Activated naive CD8-positive, alpha-beta T cell treated with anti-CD3 and anti-CD28 coated beads, Interleukin-2, amount 50 U/mL, for 24 hours (primary cell): ENCODE measurements around the gene SLC39A11.
A peak's percentile ranks its signal among the peaks of the same experiment; 100 is the strongest.
"Not testable (repeated sequence)": the region's sequence is repeated elsewhere in the genome, so short reads cannot be mapped to it uniquely, and the experiment has no call there.

Experiments used
- ATAC-seq: fragments of 150-1000 bp; cut with Tn5 transposase; one replicate; pipeline ENCODE4 v1.10.0; 2021
- DNase-seq: peaks from one replicate; pipeline ENCODE4 v3.0.0; 2021
- H3K27ac Mint-ChIP-seq: one replicate; pipeline ENCODE4 v1.8.0; 2021; ENCODE audit warnings: mild to moderate bottlenecking, mixed read lengths
- H3K27me3 Mint-ChIP-seq: one replicate; pipeline ENCODE4 v1.8.0; 2021; ENCODE audit warnings: mixed read lengths
- H3K36me3 Mint-ChIP-seq: one replicate; pipeline ENCODE4 v1.8.0; 2021; ENCODE audit warnings: low read depth, mixed read lengths
- H3K4me1 Mint-ChIP-seq: one replicate; pipeline ENCODE4 v1.8.0; 2021; ENCODE audit warnings: mixed read lengths
- H3K4me3 Mint-ChIP-seq: one replicate; pipeline ENCODE4 v1.8.0; 2021; ENCODE audit warnings: mild to moderate bottlenecking, moderate library complexity, mixed read lengths
- H3K9me3 Mint-ChIP-seq: one replicate; pipeline ENCODE4 v1.8.0; 2021; ENCODE audit warnings: mixed read lengths

The SLC39A11 gene

DNA sequence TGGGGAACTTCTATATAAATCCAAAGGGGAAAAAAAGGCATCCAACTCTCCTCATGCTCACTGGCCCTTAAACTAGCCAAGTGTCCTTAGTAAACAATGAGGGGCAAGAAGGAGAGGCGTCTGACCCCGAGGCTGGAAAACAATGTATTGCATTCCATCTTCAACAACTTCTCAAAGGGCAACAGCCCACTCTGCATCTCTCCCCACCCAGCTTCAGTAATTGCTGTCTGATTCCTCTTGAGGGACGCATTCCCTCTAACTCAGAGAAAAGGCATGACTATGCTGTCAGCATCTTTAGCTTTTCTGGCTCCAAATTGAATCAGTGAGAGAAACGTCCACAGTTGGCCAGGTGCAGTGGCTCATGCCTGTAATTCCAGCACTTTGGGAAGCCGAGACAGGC is 145.8 kb downstream of the SLC39A11 start:
- Mint-ChIP-seq H3K27me3 (no peaks in the 10 kb centered on the region), H3K36me3 (peaks cover 12% of the 10 kb centered on the region), H3K4me3 (no peak overlapping the region), H3K4me1 (no peaks in the 10 kb centered on the region), H3K9me3 (no peaks in the 10 kb centered on the region), H3K27ac (no peak overlapping the region)
- ATAC-seq (no peak), DNase-seq (no peak)

DNA sequence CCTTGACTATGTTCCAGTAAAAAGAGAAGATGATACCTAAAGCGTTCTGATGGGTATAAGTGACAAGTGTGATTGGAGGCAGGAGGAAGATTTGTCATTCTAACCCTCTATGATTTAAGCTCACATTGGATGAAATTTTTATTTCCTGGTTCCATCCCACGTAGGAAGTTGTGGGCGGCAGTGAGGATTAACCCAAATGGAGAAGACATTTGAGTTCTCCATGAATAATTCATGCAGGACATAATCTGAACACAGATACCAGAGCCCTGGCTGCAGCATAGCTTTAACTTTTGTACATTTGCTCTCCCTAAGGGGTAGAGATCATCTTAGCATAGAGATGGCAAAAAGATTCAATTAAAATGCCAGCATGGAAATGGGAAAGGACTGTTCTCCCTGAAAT is 146.3 kb downstream of the SLC39A11 start:
- H3K4me1 Mint-ChIP-seq, result no peaks in the 10 kb centered on the region

DNA sequence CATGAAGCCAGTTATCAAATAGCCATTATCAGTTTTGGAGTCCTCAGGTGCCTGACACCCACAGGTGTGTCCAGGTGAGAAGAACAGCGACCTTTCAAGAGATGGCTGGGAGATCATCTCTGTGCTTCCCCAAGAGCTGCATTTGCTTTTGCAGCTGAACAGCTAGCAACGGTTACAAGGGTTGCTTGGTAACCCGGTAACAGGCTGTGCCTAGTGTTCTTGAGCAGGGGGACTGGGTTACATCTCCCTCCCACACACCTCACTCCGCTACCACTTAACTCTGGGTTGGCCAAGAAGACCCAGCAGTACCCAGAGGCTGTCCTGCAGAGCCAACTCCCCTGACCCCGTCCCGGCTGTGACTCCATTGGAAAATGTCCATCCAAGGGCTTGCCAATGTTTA is 147.0 kb downstream of the SLC39A11 start:
- no peak for ATAC-seq
- H3K4me1 Mint-ChIP-seq, result no peaks in the 10 kb centered on the region
- no peaks in the 10 kb centered on the region for H3K27me3 Mint-ChIP-seq
- H3K36me3 Mint-ChIP-seq, result peaks cover 12% of the 10 kb centered on the region
- H3K9me3 Mint-ChIP-seq, result no peaks in the 10 kb centered on the region
- no peak for DNase-seq
- H3K27ac Mint-ChIP-seq, result no peak overlapping the region
- H3K4me3 Mint-ChIP-seq, result no peak overlapping the region

More for the DNA sequence above, 146.3 kb downstream of the SLC39A11 start:
- Mint-ChIP-seq H3K27me3 (no peaks in the 10 kb centered on the region), H3K36me3 (peaks cover 12% of the 10 kb centered on the region), H3K4me3 (no peak overlapping the region), H3K27ac (no peak overlapping the region), H3K9me3 (no peaks in the 10 kb centered on the region)
- ATAC-seq (no peak), DNase-seq (no peak)

DNA sequence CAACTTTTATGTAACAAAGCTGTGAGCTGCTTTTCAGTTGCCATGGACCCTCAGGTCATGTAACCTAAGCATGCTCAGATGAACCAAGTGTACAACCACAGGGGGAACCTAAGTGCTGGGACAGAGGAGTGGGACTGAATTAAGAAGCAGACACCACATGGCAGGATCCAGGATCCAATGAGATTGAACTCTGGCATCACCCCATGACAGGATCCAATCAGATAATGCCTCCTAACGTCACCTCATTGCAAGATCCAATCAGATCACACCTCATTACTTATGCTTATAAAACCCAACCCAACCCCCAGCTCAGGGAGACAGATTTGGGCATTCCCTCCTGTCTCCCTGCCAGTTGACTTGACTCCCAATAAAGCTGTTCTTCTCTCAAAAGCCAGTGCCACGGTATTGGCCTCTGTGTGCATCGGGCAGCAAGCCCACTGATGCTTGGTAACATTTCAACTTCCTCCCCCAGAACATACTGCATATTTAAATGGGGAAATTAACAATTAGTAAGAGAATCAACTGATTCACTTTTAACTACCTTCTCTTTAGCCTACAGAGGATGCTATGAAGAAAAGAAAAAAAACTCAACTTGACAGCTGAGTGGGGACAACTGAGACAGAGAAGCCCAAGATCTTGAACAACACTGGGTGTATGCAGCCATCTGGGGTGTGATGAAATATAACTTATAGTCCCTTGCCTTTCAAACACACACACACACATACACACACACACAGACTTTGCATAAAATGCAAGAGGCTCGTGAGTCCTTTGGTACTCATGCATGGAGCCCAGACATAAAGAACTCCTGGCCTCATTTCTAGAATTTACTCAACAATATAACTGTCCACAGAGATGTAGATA is 148.4 kb downstream of the SLC39A11 start:
- Mint-ChIP-seq H3K9me3 (no peaks in the 10 kb centered on the region), H3K4me1 (no peaks in the 10 kb centered on the region), H3K4me3 (no peak overlapping the region), H3K27ac (no peak overlapping the region), H3K36me3 (peaks cover 12% of the 10 kb centered on the region), H3K27me3 (no peaks in the 10 kb centered on the region)
- ATAC-seq, result no peak
- DNase-seq, result no peak

DNA sequence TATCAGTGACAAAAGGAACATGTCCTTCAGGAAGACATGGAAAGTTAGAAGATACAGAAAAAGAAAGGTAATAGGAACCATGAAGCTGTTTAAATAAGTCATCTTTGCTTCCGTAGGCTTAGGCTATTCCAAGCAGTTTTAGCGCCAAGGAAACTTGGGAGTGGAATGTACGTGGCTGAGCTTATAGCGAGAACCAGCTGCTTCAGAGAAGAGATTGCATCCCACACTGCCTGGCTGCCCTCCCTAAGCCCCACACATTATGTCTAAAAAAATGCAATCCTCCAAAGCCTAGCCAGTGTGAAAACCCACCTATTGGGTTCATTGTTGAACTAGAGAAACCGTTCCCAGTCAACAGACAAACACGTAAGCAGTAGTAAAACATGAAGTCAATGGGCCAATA is 149.9 kb downstream of the SLC39A11 start:
- Mint-ChIP-seq H3K4me1 (no peaks in the 10 kb centered on the region), H3K4me3 (no peak overlapping the region), H3K27me3 (no peaks in the 10 kb centered on the region), H3K27ac (no peak overlapping the region), H3K36me3 (peaks cover 12% of the 10 kb centered on the region), H3K9me3 (no peaks in the 10 kb centered on the region)
- ATAC-seq (no peak), DNase-seq (no peak)

DNA sequence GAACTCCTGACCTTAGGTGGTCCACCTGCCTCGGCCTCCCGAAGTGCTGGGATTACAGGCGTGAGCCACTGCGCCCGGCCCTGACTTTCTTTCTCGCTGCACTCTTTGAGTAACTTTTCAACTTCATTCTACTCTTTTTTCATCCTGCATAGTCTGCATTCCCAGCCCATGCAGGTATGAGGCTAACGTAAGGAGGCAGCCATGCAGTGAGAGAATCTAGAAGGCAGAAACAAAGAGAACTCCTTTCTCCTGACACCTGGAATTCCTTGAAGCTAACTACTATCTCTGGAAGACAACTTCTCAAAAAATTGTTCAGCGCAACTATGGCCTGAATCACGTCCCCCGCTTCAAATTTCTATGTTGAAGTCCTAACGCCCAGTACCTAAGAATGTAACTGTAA is 152.0 kb downstream of the SLC39A11 start:
- ATAC-seq, result no peak
- no peaks in the 10 kb centered on the region for H3K9me3 Mint-ChIP-seq

DNA sequence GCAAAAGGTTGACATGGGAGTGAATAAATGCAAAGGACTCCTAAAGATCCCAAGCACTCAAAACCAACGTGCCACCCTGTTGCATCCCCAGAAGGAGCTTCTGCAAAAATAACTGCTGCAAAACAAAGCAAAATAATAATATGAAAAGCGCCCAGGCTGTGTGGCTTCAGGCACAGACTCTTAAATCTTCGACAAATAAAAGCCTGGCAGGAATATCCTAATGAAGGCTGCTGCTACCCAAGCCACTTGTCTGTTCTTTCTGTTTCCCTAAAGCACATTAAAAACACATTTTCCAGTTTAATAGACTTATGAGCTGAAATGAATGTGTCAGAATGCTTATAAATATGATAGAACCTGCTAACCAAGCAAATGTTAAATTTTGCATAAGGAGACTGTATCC is 154.0 kb downstream of the SLC39A11 start:
- ATAC-seq (no peak), DNase-seq (no peak)
- Mint-ChIP-seq H3K36me3 (peaks cover 2% of the 10 kb centered on the region), H3K9me3 (no peaks in the 10 kb centered on the region), H3K4me3 (no peak overlapping the region), H3K27me3 (no peaks in the 10 kb centered on the region), H3K4me1 (no peaks in the 10 kb centered on the region), H3K27ac (no peak overlapping the region)

More for the DNA sequence above, 152.0 kb downstream of the SLC39A11 start:
- peaks cover 2% of the 10 kb centered on the region for H3K36me3 Mint-ChIP-seq
- no peaks in the 10 kb centered on the region for H3K4me1 Mint-ChIP-seq
- no peaks in the 10 kb centered on the region for H3K27me3 Mint-ChIP-seq
- H3K4me3 Mint-ChIP-seq, result no peak overlapping the region
- H3K27ac Mint-ChIP-seq, result no peak overlapping the region
- DNase-seq, result no peak

DNA sequence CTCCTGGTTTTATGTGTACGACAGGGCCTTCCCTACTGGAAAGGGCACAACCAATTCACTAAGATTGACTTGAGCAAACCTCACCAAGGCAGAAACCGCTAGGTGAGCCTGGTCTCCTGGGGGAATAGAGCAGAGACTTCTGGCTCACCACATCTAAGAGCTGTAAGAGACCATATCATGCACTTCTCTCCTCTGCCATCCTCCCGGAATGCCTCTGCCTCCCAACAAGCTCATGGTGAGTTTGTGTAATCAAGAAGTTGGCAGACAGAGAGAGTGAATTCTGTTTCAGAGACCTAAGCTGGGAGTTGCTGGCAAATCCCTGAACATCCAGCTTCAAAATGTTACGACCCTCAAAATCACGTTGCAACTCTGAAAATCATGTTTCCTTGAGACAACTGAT is 154.8 kb downstream of the SLC39A11 start:
- Mint-ChIP-seq H3K27me3 (no peaks in the 10 kb centered on the region), H3K9me3 (no peaks in the 10 kb centered on the region), H3K4me3 (no peak overlapping the region), H3K36me3 (peaks cover under 1% of the 10 kb centered on the region), H3K4me1 (no peaks in the 10 kb centered on the region), H3K27ac (no peak overlapping the region)
- ATAC-seq (no peak), DNase-seq (no peak)

DNA sequence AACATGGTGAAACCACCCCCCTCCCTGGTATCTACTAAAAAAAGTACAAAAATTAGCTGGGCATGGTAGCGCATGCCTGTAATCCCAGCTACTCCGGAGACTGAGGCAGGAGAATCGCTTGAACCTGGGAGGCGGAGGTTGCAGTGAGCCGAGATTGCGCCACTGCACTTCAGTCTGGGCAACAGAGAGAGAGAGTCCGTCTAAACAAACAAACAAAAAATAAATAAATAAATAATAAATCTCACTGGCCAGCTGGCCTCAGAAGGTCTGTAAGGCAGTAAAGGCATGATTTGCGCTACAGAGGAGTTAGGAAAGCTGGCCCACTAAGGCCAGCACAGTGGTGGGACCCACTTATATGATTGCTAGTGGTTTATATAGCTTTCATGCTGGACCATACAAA is 155.2 kb downstream of the SLC39A11 start:
- not testable (repeated sequence) for H3K27ac Mint-ChIP-seq, H3K36me3 Mint-ChIP-seq, H3K9me3 Mint-ChIP-seq, H3K4me1 Mint-ChIP-seq, H3K27me3 Mint-ChIP-seq, H3K4me3 Mint-ChIP-seq, DNase-seq, ATAC-seq

DNA sequence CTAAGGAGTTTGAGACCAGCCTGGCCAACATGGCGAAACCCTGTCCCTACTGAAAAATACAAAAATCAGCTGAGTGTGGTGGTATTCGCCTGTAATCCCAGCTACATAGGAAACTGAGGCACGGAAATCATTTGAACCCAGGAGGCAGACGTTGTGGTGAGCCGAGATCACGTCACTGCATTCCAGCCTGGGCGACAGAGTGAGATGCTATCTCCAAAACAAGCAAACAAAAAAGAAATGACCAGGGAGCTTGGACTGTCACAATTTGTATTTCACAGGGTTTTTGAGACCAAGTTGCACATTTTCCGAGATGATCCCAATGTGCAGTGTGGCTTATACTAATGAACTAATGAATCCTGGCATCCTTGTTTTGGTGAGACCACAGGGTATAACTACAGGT is 156.5 kb downstream of the SLC39A11 start:
- Mint-ChIP-seq H3K36me3 (no peaks in the 10 kb centered on the region), H3K27ac (no peak overlapping the region), H3K4me3 (no peak overlapping the region), H3K27me3 (no peaks in the 10 kb centered on the region), H3K4me1 (peaks cover 10% of the 10 kb centered on the region), H3K9me3 (no peaks in the 10 kb centered on the region)
- DNase-seq, result no peak
- ATAC-seq, result no peak

DNA sequence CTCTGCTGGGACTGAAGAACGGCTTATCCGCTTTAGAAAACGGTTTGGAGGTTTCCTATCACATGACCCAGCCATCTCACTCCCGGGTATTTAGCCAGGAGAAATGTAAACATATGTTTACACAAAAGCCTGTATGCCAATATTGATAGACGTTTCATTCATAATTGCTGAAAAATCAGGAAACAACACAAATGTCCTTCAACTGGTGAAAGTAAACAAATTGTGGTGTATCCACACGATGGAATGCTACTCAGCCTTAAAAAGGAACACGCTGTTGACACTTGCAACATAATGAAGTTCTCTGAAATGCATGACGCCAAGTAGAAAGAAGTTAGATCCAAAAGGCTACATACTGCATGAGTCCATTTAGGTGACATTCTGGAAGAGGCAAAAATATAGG is 157.6 kb downstream of the SLC39A11 start:
- Mint-ChIP-seq H3K9me3 (no peaks in the 10 kb centered on the region), H3K27me3 (no peaks in the 10 kb centered on the region), H3K36me3 (no peaks in the 10 kb centered on the region), H3K4me1 (peaks cover 13% of the 10 kb centered on the region), H3K4me3 (no peak overlapping the region), H3K27ac (no peak overlapping the region)
- ATAC-seq, result no peak
- no peak for DNase-seq

DNA sequence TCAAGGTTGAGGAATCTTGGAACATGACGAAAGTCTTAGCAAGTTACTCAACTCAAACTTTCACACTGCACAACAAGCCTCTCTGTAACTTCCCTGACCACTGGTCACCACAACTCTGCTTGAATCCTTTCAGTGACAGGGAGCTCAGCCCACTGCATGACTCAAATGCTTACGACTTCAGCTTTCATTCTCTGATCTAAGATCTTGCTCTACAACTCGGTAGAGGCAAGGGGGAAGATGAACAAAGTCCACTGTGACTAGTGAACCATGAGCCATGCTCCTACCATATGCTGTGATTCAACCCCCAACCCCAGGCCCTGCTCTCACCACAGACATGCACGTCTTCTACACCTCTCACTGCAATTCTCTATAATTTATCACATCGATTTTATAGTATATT is 160.9 kb downstream of the SLC39A11 start:
- no peaks in the 10 kb centered on the region for H3K27me3 Mint-ChIP-seq
- H3K9me3 Mint-ChIP-seq, result no peaks in the 10 kb centered on the region
- H3K4me3 Mint-ChIP-seq, result no peak overlapping the region
- DNase-seq (no peak), ATAC-seq (no peak)
- peaks cover 13% of the 10 kb centered on the region for H3K4me1 Mint-ChIP-seq
- H3K27ac Mint-ChIP-seq, result no peak overlapping the region
- no peaks in the 10 kb centered on the region for H3K36me3 Mint-ChIP-seq

DNA sequence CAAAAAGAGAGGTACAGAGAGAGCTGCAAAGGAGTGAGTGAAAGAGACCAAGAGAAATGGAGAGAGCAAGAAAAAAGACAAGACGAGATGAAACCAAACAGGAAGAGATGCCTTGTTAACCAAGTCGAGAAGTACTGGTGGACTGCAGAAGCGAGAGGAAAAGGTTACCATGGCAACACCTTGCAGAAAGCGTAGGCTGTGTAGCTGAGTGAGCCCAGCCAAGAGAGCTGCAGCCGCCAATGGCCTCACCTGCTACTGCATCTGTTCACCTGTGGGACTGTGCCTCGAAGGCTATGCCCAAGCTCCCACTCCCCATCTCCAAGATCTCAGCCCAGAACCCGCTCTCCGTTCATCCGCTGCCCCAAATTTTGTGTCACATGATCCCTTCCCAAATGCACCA is 161.3 kb downstream of the SLC39A11 start:
- H3K27ac Mint-ChIP-seq, result no peak overlapping the region

DNA sequence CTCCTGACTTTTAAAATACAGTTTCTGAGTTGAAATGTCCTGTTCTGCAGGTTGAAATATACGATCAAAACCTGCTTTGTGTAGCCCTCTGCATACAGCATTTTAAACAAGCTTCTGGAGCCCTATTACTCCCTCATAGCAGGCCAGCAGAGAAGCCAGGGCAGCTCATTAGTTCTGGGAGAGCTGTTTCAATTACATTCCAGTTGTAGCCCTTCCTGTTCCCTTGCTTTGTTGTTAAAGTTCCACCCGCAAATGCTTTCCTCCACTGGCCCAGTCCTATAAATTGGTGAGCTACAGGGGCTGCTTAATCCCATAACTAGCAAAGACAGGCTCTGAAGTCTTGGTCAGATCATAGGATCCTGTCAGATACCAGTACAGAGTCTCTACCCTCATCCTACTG is 162.5 kb downstream of the SLC39A11 start:
- DNase-seq (no peak), ATAC-seq (no peak)
- H3K27ac Mint-ChIP-seq, result no peak overlapping the region
- H3K4me1 Mint-ChIP-seq, result peaks cover 13% of the 10 kb centered on the region
- no peaks in the 10 kb centered on the region for H3K27me3 Mint-ChIP-seq
- peaks cover 3% of the 10 kb centered on the region for H3K36me3 Mint-ChIP-seq
- H3K9me3 Mint-ChIP-seq, result no peaks in the 10 kb centered on the region
- no peak overlapping the region for H3K4me3 Mint-ChIP-seq

More for the DNA sequence above, 161.3 kb downstream of the SLC39A11 start:
- no peaks in the 10 kb centered on the region for H3K9me3 Mint-ChIP-seq
- peak; percentile 65 for ATAC-seq
- H3K4me1 Mint-ChIP-seq, result peaks cover 13% of the 10 kb centered on the region
- DNase-seq, result peak; percentile 3
- H3K27me3 Mint-ChIP-seq, result no peaks in the 10 kb centered on the region
- no peaks in the 10 kb centered on the region for H3K36me3 Mint-ChIP-seq
- no peak overlapping the region for H3K4me3 Mint-ChIP-seq

DNA sequence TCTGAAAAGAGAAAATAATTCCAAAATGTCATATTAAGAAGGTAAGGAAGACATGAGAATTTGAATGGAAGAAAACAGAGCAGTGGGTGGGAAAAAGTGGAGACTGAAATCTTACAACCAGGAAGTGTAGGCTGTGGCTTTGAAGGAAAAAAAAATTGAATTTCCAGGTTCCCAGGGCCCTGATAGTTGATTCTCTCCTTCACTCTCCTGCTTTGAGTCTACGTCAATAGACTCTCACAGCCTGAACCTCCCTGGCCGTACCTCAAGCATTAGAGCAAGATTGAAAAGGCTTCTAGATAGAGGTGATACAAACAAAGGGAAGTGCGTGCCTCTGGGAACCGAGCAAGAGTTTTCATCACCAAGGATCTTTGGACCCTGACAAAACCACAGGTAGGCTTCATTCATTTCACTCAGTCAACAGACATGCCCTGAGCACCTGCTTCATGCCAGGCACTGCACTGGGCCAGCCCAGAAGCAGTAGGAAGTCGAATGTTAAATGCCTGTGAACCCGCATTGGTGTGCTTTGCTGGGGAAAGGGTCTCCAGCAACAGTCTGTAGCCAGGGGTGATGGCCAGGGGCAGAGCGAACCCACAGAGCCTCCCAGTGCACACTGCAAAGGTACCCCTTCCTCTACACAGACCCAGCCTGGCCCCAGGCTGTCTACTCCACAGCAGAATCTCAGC is 163.9 kb downstream of the SLC39A11 start:
- Mint-ChIP-seq H3K36me3 (peaks cover 3% of the 10 kb centered on the region), H3K9me3 (no peaks in the 10 kb centered on the region), H3K4me3 (no peak overlapping the region), H3K4me1 (peaks cover 13% of the 10 kb centered on the region), H3K27ac (no peak overlapping the region), H3K27me3 (no peaks in the 10 kb centered on the region)
- DNase-seq (no peak), ATAC-seq (no peak)
